ENCODE data around the gene ACSF2. TPM values are rescaled to one million over a fixed set of nuclear protein-coding genes. Genes with fewer than 3 reads are reported as not detected.

Gene ACSF2
- total and polyA plus RNA-seq, 8 donors = 8.5 to 61.2 (median 22.5) TPM

DNA sequence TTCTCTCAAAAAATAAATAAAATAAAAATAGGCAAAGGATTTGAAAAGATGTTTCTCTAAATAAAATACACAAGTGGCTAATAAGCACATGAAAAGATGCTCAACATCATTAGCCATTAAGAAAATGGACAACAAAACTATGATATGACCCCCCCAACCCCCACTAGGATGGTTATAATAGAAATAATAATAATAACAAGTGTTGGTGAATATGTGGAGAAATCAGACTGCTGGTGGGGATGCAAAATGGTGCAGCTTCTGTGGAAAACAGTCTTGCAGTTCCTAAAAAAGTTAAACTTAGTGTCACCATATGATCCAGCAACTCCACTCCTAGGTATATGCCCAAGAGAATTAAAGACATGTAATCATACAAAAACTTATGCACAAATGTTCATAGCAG lies 73.3 kb downstream of the ACSF2 start:
- Histone ChIP-seq H3K27ac (no peak overlapping the region), H3K27me3 (no peaks in the 10 kb centered on the region), H3K4me3 (no peak overlapping the region), H3K9me3 (no peaks in the 10 kb centered on the region), H3K4me1 (no peaks in the 10 kb centered on the region), H3K36me3 (no peaks in the 10 kb centered on the region)
- TF ChIP-seq, protein P1, sequence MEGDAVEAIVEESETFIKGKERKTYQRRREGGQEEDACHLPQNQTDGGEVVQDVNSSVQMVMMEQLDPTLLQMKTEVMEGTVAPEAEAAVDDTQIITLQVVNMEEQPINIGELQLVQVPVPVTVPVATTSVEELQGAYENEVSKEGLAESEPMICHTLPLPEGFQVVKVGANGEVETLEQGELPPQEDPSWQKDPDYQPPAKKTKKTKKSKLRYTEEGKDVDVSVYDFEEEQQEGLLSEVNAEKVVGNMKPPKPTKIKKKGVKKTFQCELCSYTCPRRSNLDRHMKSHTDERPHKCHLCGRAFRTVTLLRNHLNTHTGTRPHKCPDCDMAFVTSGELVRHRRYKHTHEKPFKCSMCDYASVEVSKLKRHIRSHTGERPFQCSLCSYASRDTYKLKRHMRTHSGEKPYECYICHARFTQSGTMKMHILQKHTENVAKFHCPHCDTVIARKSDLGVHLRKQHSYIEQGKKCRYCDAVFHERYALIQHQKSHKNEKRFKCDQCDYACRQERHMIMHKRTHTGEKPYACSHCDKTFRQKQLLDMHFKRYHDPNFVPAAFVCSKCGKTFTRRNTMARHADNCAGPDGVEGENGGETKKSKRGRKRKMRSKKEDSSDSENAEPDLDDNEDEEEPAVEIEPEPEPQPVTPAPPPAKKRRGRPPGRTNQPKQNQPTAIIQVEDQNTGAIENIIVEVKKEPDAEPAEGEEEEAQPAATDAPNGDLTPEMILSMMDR (IDR thresholded peaks at IDR 0.05) = no peak
- intact Hi-C loops (cut with DNase I) = no loop called here
- ATAC-seq = no peak
- FAIRE-seq = no peak
- DNase-seq = no peak

- Histone ChIP-seq H3K27ac (no peak overlapping the region), H3K4me1 (no peaks in the 10 kb centered on the region), H3K36me3 (no peaks in the 10 kb centered on the region), H3K4me3 (no peak overlapping the region), H3K27me3 (no peaks in the 10 kb centered on the region), H3K9me3 (no peaks in the 10 kb centered on the region)
- 94 to 97% methylated on average over 2 of the region's 2 CpGs for WGBS, 2 donors
- intact Hi-C loops (cut with DNase I) = no loop called here
- TF ChIP-seq, protein P1 (IDR thresholded peaks at IDR 0.05) = no peak
- no peak for FAIRE-seq
- DNase-seq = no peak
- no peak for ATAC-seq
Observed at GRCh38 chr17:50499721-50500120, 73.7 kb downstream of the ACSF2 start.

- ATAC-seq (peak in 3 of 4 donors; percentile 36 to 73 (median 69)), DNase-seq (peak in 1 of 6 donors; percentile 33), FAIRE-seq (no peak)
- intact Hi-C loops (cut with DNase I) = no loop called here
- Histone ChIP-seq H3K27ac (no peak overlapping the region), H3K36me3 (no peaks in the 10 kb centered on the region), H3K27me3 (no peaks in the 10 kb centered on the region), H3K9me3 (no peaks in the 10 kb centered on the region), H3K4me3 (no peak overlapping the region), H3K4me1 (no peaks in the 10 kb centered on the region)
- TF ChIP-seq, protein P1 (IDR thresholded peaks at IDR 0.05) = peak in 2 of 4 donors; percentile 15 to 16
- WGBS, 2 donors = 18 to 26% methylated on average over 5 of the region's 5 CpGs
Observed at GRCh38 chr17:50501054-50501453, 75.0 kb downstream of the ACSF2 start.

DNA sequence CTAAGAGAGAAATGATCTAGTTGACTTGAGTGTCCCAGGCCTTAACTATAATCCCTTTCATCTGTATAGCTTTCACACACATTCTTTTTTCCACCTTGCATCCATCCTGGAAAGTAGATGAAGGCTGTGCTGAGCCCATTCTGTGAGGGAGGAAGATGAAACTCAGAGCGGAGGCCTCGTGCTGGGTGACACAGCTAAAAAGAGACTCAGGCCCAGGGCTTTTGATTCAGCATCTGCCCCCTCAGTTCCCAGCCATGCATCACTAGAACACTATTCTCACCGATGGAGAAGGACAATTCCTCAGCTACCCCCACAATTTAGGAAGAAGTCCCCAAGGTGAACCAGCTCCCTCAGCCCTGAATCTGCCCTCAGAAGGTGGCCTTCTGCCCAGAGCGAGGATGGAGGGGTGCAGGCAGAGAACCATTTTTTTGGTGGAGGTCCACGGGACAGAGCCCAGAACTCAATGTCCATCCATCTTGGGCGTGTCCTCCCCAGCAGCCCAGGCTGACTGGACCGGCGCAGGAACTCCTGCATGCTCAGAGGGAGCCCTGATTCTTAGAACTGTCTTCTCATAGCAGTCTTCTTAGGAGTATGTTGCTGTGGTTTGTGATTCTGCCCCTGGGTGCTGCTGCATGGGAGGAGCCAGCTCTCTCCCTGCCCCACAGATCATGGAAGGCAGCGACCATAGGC lies 76.4 kb downstream of the ACSF2 start:
- H3K27ac ChIP-seq = no peak overlapping the region
- DNase-seq = no peak

More for the DNA sequence above, 76.4 kb downstream of the ACSF2 start:
- H3K9me3 ChIP-seq = no peaks in the 10 kb centered on the region
- WGBS, 2 donors = 87 to 91% methylated on average over 9 of the region's 9 CpGs
- FAIRE-seq (no peak), ATAC-seq (no peak)
- TF ChIP-seq, protein P1 (IDR thresholded peaks at IDR 0.05) = no peak
- H3K4me3 ChIP-seq = no peak overlapping the region
- intact Hi-C loops (cut with DNase I) = no loop called here
- H3K27me3 ChIP-seq = no peaks in the 10 kb centered on the region
- no peaks in the 10 kb centered on the region for H3K36me3 ChIP-seq
- no peaks in the 10 kb centered on the region for H3K4me1 ChIP-seq
